Measurements from ENCODE around the gene VAPB.

The VAPB gene

DNA sequence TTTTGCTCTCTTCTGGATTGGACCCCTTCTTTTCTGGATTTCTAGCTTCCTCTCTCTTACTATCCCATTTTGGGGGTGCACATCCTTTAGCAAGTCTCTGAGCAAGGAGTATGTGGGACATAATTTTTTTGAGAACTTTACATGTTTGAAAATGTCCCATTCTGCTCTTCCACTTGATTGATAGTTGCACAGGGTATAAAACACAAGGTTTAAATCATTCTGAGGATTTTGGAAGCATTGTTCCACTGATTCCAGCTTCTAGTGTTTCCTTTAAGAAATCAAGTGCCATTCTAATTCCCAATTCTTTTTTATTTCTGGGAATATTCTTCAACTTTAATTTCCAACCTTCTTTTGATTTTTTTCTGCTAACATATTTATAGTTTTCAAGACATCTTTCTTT is 65.4 kb downstream of the VAPB start:
- H3K27ac ChIP-seq: no peak overlapping the region
- DNase-seq (ENCODE audit: low read depth, low spot score): no peak

DNA sequence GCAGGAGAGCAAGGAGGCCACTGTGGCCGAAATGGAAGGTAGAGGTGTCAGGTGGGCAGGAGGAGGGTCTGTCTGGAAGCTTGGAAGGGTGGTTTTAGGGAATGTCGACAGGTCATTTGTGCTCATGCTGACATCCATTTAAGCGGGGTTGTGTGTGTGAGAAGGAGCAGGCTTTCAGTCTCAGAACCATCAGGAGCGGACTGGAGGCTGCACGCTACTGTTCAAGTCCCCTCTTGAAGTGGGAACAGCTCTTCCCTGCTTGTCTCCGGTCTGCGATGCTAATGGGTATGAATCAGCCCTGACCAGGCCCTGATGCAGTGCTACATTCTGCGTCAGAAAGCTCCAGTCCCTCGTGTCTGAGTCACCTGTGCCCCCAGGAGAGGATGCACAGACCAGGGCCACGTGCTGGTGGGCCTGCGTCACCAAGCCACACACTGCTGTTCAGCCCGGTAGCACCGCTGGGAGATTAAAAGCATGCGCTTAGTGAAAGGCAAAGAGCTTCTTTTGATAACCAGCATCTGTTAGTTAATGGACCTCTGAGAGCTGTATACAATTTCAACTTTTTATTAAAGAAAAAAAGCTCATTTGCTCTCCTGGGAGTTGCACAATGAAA is 68.2 kb downstream of the VAPB start:
- DNase-seq (ENCODE audit: low read depth, low spot score): no peak
- peak overlapping the region; percentile 49 for H3K27ac ChIP-seq

DNA sequence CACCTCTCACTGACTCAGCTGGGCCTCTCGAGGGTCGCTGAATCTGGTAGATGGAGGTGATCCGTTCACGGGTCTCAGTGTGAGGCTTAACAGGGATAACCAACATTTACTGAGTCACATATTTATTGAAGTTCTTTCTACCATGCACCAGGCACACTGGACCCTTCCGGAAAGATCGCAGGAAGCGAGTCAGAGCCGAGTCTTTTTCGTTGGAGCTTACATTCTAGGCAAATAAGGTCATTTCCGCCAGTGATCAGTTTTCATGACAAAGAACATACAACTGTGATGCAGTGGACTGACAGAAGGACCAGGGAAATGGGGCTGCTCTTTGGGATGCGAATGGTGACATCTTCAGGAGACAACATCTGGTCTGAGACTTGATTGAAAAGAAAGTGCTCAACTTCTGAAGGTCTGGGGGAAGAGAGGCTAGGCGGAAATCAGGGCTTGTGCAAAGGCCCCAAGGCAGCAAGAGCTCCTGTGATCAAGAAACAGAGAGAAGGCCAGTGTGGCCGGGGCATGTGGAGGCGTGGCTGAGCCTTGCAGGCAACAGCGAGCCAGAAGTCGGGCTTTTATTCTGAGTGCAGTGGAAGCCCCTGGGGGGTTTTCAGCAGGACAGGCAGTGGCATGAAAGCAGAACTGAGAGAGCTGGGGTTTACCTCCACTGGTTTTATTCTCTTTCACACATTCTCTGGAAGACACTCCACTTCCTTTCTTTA is 69.5 kb downstream of the VAPB start:
- peak overlapping the region; percentile 49 for H3K27ac ChIP-seq

DNA sequence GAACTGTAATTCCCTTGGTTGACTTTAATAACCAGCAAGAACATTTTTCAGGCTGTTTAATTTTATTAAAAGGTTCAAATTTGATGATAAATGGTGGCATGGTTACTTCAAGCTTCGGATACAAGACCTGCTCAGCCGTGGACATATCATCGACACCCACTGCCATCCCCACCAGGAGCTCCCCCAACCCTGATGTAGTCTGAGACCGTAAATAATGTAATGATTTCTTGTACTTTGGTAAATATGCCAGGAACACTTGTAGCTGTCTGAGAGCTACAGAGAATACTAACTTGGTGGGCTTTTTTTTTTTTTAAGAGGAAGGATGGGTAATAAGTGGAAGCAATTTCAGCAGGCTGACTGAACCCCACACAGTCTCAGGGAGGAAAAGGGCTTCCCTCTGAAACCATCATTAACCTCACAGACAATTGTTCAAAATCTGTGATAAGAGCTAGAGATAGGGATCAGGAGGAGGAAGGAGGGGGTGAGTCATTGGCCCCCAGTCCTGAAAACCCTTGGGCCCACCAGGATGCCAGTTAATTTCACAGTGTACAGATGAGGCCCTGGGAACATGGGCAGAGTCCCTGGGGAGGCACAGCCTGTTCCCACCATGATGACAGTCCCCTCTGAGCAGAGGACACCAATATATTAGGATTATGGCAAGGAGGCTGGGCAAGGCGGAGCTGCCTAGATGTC is 70.2 kb downstream of the VAPB start:
- H3K27ac ChIP-seq: peak overlapping the region; percentile 49

More for the DNA sequence above, 69.5 kb downstream of the VAPB start:
- no peak for DNase-seq (ENCODE audit: low read depth, low spot score)

DNA sequence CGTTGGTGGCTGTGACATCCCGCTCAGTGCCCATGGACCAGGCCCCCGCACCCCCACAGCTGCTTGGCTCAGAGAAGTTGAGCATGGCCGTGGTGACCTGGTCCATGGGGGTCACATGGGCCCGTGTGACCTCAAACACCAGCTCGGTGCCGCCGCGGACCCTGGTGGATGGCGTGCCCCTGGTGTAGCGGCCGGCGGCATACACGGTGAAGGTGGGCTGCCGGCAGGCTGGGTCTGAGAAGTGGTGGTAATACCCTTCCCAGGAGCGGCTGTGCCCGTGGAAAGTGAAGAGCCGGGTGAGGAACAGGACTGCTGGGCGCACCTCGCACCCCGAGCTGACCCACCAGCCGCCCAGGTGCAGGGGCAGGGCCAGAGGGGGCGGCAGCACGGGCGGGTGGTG is 72.1 kb downstream of the VAPB start:
- H3K27ac ChIP-seq: peak overlapping the region; percentile 94
- no peak for DNase-seq (ENCODE audit: low read depth, low spot score)

More for the DNA sequence above, 70.2 kb downstream of the VAPB start:
- no peak for DNase-seq (ENCODE audit: low read depth, low spot score)

DNA sequence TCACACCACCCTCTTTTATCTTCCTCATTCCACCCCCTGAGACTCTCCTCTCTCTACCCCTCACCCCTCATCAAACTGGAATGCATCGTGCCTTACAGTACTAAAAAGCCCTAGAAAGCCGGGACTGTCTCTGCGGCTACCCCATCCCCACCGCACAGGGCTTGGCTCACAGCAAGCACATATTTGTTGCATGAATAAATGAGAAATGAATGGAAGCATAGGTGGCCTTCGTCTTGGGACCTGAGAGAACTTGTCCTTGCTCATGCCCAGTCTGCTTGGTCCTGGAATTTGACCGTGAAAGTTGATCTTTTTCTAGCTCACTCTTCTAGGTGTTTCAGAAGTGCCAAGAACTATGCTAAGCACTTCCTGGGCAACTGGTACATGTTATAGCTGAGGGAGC is 72.9 kb downstream of the VAPB start:
- H3K27ac ChIP-seq: peak overlapping the region; percentile 94
- peak; percentile 59 for DNase-seq (ENCODE audit: low read depth, low spot score)

DNA sequence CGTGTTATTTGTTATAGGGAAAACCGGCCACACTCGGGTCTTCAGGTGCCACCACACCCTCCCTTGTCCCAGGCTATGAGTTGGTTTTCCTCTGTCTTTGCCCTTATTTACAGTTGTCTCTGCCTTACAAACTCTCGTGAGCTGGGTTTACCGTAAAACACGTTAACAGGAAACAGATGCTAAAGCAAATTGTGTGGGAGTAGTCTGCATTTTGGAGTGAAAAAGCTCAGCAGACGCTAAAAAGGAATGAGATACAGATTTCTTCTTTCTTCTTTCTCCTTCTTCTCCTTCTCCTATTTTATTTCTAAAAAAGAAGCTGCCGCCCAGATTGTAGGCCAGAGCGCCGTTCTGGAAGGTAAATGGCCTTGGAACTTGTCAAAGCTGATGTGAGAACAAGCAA is 74.2 kb downstream of the VAPB start:
- peak overlapping the region; percentile 94 for H3K27ac ChIP-seq
- no peak for DNase-seq (ENCODE audit: low read depth, low spot score)

DNA sequence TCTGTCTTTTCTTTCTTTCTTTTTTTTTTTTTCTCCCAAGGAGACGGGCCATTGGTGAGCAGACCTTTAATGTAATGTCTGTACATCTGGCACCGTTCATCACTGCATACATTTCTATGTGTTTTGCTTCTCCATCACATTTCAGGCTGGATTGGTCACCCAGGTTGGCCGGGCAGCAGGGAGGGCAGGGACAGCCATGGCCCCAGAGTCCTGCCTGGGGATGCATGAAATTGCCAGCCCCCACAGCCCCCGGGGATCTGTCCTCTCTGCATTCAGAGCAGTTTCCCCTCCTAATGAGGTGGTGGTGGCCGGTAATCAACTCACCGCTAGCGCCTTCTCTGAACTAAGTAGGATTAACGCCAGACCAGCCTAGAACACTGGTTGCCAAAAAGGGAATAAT is 75.8 kb downstream of the VAPB start:
- no peak for DNase-seq (ENCODE audit: low read depth, low spot score)
- no peak overlapping the region for H3K27ac ChIP-seq

DNA sequence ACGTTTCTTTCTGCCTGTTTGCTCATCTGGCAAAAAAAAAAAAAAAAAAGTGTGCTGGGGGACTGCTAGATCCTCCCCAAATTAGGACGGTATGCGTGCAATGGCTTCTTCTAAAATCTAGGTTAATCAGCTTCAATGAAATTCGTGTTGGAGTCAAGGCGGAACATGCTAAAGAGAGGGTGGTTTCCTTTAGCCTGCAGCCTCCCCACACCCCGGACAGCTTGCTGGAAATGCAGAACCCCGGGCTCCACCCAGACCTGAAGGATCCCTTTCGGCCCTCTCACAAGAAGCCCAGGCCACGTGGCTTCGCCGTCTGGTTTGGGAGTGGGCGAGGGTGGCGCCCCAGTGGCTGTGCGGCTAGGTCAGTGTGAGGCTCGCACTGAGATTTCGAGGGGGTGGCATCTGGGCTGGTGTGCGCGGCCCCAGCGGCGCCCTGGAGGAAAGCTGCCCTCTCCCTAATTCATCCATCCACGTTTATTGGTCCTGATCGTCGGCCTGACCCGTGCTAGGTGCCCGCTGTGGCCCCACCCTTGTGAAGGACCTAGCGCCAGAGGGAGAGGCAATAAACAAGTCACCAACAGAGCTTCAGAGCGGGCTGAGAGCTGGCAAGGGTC is 77.2 kb downstream of the VAPB start:
- no peak overlapping the region for H3K27ac ChIP-seq
- DNase-seq (ENCODE audit: low read depth, low spot score): no peak

DNA sequence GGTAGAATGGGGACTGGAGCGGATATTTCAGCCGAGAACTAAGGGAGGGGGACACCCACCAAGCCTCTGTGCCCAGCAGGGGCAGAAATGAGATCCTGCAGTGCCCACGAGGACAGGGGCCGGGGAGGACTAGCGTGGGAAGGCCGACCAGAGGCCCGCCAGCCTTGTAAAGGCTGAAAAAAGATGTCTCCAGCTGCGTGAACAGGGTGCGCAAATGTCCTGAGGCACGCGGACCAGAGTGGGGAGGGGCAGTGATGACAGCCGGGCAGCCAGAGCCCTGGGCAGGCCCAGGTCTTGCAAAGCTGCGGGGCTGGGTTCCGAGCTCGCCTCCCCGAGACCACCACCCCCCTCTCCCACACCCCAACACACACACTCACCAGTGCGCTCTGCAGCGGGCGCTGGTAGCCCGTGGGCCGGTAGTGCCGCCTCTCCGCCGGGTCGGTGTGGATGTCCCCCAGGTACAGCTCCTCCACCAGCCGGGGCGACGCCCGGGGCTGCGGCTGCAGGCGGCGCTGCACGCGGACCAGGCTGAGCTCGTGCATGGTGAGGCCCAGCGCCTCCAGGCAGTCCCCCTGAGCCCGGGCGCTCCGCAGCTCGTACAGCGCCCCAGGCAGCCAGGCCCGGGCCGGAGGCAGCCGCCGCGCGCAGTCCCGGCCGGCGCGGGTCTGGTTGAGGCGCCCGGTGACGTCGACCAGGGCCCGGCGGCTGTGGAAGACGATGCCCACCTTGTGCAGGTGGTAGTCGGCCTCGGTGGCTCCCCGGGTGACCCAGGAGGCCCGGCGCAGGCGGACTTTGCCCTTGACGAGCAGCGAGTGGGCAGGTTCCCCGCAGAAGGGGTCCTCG is 77.9 kb downstream of the VAPB start:
- DNase-seq (ENCODE audit: low read depth, low spot score): no peak
- H3K27ac ChIP-seq: no peak overlapping the region

DNA sequence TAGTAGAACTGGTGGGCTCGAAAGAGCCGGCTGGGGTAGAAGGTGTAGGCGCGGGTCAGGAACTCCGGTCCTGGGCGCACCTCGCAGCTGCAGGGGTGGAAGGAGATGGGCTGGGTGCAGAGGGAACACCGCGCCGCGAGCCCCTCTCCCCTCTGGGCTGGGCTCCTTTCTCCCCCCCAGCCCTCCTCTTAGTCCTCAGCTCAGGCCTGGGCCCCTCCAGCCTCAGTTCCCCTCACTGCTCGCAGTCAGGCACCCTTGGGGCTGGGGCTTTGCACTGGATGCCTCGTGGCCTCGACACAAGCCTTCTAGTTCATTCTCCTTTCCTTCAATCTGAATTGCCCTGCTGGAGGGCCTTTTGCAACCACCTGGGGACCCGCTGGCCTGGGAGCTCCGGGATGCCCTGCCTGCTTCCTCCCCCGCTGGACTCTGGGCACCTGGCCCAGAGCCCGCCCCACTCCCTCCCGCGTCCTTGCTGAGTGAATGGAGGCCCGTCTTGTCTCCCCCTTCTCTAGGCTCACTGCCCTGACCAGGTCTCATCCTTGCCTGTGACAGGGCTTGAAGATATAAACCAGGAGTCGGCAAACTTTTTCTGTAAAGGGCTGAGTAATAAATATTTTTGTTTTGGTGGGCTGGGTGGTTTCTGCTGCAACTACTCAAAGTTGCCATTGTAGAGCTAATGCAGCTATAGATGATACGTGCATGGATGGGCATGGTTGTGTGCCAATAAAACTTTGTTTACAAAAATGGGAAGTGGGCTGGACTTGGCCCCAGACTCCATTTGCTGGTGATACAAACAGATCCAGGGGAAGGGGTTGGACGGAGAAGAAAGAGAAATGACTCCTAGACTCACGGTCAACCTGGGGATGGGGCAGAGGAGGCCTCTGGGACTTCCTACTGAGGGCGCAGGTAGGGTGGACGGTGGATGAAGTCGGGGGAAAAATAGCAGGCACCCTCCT is 78.8 kb downstream of the VAPB start:
- no peak for DNase-seq (ENCODE audit: low read depth, low spot score)
- no peak overlapping the region for H3K27ac ChIP-seq

DNA sequence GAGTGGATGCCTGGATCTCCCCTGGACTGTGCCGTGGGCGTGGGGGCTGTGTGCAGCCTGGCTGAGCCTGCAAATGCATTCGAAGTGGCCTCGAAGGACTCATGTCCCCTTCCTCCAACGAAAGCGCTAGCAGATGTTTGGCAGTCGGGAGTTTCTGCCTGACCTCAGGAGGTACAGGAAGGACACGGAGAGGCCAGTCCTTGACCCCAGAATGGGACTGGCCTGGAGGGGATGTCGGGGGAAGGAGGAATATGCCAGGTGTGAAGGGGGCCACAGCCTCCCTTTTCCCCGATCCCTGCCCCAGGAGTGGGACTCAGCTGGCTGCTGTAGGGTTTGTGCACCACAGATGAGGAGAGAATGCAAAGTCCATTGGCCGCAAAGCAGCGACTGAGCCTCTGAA is 80.6 kb downstream of the VAPB start:
- no peak for DNase-seq (ENCODE audit: low read depth, low spot score)

DNA sequence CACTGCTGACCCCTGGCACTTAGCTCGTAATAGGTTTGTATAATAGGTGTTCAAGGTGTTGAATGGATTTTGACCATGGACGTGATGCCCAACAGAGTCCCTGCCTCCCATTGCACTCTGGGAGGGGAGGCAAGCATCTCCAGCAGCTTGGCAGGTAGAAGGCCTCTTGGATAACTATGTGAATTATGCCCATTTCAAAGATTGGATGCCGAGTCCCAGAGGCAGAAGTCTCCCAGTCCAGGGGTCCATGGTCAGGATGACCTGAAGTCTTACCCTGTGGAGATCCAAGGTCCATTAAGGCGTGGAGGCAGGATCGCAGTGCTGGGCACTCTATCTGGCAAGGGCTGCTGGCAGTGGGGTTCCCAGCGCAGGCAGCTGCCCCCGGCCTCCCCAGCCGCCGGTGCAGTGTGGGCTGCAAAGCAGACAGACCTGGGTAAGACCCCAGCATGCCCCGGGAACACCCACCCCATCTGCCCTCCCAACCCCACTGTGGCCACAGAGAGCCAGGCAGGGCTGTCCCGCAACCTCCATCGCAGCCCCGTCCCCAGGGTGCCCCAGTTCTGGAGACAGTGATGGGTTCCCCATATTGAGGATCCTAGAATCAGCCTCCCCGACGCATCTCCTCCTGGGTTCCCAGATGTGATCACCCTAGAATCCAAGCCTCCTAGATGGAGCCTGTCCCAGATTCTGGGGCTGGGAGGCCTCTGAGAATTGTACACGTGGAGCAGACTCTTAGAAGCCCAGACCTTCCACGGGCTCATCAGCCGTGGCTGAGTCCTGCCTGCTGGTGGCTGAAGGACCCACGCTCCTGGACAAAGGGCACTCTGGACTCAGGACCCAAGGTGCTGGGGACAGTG is 81.5 kb downstream of the VAPB start:
- H3K27ac ChIP-seq: no peak overlapping the region
- no peak for DNase-seq (ENCODE audit: low read depth, low spot score)

More for the DNA sequence above, 80.6 kb downstream of the VAPB start:
- H3K27ac ChIP-seq: no peak overlapping the region

DNA sequence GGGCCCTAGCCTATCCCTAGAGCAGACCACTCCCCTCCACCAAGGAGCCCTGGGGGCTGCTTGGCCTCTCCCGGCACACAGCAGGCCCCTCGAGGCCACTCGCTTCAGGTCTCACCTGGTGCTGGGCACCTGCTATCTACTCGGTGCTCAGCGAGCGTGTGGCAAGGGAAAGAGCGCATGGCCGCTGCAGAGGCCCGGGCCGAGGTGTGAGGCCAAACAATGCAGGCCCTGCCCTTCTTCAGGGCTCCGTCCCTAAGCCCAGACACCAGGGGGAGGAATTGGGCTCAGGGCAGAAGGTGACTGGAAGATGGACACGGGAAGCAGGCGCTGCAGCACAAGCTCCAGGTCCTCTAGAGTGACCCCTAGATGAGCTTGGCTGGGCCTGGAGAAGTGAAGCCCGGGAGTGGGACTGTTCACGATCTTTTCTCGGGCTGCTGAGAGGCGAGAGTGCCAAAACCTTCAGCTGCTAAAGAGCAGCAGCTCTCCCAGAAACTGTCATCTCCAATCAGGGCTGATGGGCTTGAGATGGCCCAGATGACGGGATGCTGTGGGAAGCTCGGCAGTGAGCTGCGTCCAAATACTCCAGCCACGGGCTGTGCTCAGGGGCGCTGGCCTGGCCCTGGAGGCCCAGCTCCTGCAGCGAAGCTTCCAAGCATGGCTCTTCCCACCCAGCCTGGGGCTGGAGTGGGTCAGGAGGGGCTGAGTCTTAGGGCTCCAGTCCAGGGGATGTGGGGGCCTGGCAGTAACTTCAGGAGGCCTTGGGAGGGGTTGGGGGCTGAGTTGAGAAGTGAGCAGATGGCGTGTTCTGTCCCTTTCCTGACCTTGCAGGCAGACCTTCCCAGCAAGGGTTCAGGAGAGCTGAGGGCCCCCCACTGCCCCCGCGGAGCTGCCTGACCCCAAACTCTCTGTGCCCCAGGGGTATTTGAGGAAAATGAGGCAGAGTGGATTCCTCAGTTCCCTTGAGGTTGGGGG is 82.5 kb downstream of the VAPB start:
- no peak for DNase-seq (ENCODE audit: low read depth, low spot score)
- no peak overlapping the region for H3K27ac ChIP-seq

DNA sequence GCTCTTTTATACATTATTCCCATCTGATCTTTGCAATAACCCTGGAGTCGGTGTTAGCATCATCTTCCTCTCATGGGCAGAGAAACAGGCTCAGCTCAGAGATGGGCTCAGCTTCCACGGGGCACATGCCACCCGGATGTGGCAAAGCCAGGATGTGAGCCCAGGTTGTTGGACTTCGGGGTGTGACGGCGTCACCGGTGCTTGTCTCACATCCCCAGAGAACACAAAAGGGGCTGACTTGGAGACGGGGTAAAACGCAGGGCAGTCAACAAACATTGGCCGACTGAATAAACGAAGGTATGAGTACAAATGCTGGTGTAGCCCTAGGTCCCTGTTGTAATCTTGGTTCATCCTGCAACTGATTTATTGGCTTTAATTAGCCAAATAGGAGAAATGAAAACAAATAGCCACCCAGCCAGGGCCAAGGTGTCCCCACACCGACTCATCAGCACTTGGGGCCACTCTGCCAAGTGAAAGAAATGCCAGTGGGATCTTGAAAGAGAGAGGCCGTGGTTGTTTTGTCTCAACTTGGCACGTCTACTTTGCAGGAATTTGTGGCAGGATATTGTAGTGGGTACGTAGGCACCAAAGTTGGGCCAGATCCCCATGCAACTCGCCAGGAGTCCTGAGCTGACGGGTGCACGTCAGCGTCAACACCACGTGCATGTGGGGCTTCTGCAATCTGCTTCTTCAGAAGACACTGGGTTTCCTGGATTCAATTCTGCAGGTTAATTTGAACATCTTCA is 83.4 kb downstream of the VAPB start:
- no peak overlapping the region for H3K27ac ChIP-seq
- no peak for DNase-seq (ENCODE audit: low read depth, low spot score)
